Measurements from ENCODE around the gene ACLY.

The ACLY gene

DNA sequence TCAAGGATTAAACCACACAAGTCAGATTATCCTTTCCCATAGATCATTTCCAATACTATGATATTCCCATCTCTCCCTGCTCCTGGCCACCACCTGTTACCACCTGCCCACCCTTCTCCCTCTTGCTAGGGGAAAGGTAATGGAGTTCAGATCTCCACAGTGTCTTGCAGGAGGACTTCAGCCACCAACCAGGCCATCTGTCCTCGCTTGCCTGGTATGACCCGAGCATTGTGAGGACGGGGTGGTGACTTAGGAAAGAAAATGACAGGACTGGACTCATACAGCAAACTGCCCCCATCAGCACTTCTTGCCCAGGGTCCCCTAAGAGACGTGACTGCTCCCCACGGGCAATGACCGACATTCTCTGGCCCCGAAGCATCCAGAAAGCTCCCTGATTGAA, 95.2 kb downstream of the ACLY start:
- no peak for DNase-seq

DNA sequence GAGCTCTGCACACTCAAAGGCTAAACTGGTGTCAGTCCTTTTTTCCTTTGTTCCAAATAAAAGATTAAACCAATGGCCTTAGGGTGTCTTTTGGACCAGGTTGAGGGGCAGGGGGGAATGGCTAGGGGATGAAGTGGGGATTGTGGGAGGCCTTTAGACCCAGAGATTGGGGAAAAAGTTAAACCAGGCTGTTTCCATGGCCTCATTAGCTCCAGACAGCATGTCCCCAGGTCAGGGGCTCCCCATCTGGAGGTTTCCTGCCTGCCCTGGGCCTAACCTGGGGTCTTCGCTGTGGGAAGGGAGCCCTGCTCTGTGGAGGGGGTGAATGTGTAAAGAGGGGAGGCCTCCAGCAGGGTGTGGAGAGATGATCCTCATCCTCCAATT, 95.6 kb downstream of the ACLY start:
- no peak for DNase-seq

DNA sequence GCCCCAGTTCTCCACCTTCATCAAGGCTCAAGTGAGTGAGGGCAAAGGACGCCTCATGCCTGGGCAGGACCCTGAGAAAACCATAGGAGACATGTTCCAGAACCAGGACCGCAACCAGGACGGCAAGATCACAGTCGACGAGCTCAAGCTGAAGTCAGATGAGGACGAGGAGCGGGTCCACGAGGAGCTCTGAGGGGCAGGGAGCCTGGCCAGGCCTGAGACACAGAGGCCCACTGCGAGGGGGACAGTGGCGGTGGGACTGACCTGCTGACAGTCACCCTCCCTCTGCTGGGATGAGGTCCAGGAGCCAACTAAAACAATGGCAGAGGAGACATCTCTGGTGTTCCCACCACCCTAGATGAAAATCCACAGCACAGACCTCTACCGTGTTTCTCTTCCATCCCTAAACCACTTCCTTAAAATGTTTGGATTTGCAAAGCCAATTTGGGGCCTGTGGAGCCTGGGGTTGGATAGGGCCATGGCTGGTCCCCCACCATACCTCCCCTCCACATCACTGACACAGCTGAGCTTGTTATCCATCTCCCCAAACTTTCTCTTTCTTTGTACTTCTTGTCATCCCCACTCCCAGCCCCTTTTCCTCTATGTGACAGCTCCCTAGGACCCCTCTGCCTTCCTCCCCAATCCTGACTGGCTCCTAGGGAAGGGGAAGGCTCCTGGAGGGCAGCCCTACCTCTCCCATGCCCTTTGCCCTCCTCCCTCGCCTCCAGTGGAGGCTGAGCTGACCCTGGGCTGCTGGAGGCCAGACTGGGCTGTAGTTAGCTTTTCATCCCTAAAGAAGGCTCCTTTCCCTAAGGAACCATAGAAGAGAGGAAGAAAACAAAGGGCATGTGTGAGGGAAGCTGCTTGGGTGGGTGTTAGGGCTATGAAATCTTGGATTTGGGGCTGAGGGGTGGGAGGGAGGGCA, 96.3 kb downstream of the ACLY start:
- DNase-seq, result no peak

DNA sequence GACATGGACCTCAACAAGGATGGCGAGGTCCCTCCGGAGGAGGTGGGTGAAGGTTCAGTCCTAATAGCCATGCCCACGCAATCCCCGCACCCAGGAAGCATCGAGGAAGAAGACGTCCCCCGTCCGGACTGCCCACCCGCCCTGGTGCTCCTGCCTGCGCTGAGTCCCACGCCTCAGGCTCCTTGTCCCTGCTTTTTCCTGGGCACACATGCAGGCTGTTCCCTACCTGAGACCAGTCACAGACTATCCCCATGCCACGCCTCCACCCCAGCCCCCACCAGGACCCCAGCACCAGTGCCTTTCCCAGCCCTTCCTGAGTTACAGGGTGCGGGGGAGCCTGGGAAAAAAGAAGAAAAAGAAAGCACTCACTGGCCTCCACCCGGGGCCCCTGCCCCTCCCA, 97.0 kb downstream of the ACLY start:
- DNase-seq, result no peak

DNA sequence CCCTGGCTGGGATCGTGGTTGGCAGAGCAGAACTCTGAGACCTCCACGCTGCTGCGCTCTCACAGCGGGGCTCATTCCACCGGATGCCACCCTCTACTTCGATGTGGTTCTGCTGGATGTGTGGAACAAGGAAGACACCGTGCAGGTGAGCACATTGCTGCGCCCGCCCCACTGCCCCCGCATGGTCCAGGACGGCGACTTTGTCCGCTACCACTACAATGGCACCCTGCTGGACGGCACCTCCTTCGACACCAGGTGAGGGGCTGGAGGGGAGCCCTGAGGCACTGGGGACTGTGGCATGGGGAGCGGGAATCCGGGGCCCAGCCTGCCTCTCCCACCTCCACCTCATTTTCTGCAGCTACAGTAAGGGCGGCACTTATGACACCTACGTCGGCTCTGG, 100.7 kb downstream of the ACLY start:
- no peak for DNase-seq
